LNCAP (cell line): Measurements from ENCODE around the gene FYCO1.

Source experiments
- CTCF ChIP-seq: fragments of 450-650 bp; IDR thresholded peaks from 2 replicates; pipeline ENCODE4 v1.5.1; 2017; ENCODE audit warnings: mild to moderate bottlenecking

Gene FYCO1

GRCh38 chr3:45887759-45888511 lies 107.7 kb downstream of the FYCO1 start:
- no peak for TF ChIP-seq CTCF

DNA sequence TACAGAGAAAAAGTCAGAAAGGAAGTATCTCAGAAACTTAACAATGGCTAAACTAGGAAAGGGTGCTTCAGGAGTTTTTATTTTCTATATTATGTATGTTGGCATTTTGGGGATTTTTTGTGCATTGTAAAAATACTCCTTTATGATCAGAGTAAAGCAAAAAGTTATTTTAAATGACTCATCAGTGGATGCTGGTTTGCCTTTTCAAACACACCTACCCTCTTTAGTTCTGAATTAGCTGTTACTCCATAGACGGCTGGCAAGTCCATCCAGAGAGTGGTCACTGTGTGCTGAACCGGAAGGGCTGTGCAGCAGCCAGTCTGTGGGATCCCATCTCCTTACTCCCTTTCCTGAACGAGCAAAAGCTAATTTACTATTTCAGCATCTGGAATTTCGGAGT lies 108.3 kb downstream of the FYCO1 start:
- no peak for TF ChIP-seq CTCF

DNA sequence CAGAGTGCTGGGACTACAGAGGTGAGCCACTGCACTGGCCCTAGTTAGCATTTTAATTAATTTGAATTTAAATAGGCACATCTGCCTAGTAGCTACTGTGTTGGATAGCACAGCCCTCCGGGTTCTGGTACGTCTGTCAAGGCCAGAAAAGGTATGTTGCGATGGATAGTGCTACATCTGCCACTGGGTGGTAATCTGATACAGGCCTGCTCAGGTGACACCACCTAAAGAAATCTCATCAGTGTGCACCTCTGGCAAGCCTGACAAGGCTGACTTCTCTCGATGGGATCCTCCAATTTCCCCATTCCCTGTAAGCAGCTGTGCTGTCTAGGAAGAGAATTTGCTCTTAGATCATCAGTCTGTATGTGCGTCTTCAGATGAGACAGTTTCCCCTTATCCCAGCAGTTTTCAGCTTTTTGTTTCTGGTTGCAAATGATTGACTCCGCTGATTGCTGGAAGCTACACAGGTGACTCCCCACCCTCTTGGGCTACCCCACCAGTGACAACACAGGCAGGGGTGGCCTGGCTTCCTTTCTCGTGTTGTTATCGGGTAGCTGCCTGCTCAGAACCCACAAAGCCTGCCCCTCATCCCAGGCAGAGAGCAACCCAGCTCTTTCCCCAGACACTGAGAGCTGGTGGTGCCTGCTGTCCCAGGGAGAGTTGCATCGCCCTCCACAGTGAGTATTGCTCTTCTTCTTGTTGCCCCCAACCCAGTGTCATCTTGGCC lies 109.5 kb downstream of the FYCO1 start, which contains the start of gene CCR9:
Gene CCR9, plus strand, starts transcription at position 565 of the 727 bp plus-strand sequence. CDS start 8,391 bp downstream, outside the sequence.
- TF ChIP-seq CTCF: no peak

GRCh38 chr3:45884368-45885201 lies 111.0 kb downstream of the FYCO1 start:
- no peak for TF ChIP-seq CTCF

DNA sequence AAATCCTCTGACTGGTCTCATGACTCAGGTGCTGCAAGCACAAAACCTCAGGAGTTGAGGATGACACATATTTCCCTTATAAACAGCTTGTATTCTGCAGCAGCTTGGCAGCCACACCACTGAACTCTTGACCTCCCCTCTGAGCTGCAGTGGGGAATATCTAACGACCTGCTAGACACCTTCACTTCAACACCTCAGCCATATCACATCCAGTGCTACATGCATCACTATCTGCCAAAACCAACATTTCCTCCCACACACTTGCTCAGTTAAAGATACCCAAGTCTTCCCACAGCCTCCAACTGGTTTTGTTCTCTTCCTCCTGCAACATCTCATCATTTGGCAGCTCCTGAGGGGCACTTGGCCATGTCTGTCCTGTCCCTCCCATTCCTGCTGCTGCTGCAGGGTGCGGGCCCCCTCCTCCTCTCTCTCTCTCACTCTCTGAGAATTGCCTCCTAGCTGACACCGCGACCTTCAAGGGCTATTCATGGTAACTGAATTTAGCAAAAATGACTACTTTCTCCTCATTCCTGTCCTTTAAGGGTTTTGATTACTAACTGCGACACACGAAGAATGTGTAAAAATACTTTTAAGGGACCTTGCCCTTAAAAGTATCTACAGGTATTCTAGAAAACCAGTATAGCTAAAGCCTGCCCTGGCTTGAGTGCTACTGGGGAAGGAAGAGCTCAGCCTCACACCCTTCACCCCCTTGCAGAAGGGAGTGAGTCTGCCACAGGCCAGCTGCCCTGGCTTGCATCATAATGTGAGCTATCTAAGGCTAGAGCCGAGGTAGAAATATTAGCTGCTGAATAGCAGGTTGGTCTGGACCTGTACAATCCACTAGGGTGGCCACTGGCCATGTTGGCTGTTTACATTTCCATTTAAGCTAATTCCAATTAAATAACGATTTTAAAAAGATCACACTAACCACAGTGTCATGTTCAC lies 114.3 kb downstream of the FYCO1 start:
- no peak for TF ChIP-seq CTCF

GRCh38 chr3:45880725-45881077 lies 114.9 kb downstream of the FYCO1 start:
- TF ChIP-seq CTCF: no peak

- TF ChIP-seq CTCF: no peak
These were observed 117.5 kb downstream of the FYCO1 start for GRCh38 chr3:45878124-45878523.
